Measurements from ENCODE around the gene SCN2B.
"Not testable (repeated sequence)": the region's sequence is repeated elsewhere in the genome, so short reads cannot be mapped to it uniquely, and the experiment has no call there.

The SCN2B gene

DNA sequence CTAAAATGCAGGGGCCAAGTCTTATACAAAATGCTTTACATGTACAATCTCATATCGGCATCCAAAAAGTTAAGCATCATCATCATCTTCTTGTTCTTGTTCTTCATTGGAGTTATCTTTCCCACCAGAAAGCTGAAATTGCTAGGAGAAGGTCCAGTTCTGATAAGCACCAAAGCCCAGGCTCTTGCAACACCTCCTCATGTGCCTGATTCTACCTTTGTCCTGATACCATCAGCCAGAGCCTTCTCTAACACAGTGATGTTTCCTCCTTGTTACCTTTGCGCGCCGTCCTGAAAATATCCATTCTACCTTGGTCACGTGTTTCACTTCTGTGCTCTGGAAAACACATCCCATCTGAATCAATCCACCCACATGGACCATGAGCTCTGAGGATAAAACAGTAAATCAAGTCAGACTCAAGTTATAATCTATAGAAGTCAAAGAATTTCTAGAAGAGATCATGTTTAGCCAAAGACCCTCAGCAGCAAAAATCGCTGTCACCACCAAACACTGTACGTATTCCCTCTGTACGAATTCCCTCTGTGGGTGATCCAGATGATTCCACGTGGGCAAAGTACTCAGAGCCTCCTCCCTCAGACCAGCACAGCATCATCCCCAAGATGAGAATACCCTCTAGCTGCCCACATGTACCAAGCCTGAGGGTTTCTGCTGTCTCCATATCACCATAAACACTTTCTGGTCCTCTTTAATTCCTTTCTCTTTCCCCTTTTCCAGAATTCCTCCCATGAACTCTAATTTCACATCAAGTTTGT lies 29.4 kb upstream of the SCN2B start:
- no peak for DNase-seq

DNA sequence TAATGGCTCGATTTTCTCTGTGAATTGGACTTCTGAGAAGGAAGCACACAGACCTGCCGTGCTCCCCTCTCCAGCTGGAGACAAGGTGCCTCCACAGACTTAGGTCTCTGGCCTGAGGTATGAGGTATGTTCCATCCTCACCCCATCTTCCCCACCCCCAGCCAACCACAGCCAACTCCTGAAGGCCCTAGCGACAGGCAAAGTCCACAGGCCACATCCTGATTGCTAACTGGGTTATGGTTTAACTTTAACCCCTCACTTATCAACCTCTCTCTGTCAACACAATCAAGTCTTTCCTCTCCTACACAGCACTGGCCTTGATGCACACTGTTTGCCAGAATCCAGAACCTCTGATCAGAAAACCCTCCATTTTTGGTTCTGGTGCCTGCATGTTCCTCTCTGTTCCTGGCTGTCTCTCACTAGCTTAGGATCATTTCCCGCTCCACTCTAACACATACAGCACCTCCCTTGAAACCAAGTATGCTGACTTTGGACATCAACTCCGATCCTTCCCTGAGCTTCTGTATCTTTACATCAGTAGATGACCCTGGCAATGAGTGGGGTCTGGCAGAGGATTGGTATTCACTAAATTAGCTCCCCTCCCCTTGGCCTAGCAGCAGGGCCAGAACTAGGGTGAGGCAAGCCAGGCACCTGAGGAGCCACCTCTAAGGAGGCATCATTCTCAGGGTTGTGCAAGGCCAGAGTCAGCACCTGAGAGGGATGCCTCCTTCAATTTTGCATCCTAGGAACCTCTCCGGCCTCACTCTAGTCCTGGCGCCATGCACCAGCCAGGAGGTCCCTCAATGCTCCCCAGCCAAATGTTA lies 26.4 kb upstream of the SCN2B start:
- no peak for DNase-seq

DNA sequence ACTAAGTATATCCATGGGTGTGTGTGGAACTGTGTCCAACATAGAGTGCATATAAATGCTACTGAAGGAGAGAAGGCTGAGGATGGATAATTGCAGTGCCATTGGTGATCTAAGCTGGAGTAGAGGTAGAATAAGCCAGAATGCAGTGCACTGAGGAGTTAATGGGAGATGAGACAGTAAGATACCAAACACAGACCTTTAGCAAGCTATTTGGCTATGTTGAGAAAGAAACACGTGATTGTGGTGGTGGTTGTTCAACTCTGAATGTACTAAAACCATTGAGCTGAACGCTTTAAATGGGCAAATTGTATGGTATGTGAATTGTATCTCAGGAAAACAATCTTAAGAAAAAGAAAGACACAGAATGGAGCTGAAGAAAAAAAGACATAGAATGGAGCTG lies 25.5 kb upstream of the SCN2B start:
- no peak for DNase-seq

DNA sequence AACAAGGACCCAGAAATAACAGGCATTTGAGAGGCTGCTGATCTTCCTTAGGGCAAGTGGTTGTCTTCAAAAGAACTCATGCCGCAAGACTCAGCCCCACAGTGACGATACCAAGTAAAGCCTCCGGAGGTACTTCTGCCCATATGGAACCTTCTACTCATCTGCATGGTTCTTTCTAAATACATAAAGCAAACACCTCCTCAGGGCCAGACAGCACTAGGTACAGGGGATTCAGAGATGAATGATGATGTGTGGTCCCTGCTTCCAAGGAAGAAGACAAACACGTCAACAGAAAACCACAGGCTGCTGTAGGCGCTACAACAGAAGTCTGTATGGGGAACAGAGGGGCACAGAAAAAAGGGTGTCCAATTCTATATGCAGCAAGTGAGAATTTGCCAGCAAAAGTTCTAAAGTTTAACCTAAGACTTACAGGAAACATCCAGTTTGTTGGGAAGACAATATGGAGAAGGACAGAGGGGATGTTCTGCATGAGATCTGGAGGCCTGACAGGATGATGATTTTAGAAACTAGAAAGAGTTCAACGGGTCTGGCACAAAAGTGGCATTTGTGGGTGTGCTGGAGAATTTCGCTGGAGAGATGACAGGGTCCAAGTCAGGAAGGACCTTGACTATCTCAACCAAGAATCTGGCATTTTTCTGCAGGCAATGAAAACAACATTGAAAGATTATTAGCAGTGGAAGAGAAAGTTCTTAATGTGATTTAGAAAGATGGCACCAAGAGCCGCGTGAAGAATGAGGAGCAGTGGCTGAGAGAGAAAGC lies 24.7 kb upstream of the SCN2B start:
- no peak for DNase-seq

DNA sequence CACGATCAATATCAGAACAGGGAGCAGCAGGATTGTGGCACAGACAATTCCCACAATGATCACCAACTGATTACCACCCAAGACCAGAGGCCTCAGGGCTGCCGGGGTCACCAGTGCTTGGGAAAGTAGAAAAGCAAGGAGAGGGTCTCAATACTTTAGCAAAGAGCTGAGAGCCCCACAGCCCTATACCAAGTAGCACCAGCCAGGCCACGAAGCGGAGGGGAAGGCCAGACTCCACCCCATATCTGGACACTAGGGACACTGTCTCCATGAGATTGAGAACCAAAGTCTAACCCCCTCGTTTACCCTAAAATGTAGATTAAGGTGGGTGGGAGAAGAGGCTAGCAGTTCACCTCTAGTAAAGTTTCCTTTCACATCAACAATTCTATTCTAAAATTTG lies 24.1 kb upstream of the SCN2B start:
- no peak for DNase-seq

DNA sequence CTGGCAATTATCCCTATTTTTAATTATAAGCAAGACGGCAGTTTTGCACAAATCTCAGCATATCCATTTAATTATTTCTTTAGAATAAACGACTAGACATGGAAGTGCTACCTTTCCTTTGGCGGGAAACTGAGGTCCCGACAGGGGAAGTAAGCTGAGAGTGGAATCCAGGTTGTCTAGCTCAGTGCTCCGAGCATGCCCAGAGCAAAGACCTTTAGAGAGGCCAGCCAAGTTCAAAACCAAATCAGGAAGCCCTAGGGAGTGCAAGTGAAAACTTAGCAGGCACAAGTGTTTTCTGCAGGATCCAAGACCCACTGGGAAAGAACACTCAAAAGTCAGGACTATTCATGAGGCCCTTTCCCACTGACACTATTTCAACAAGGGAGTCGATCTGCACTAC lies 22.7 kb upstream of the SCN2B start:
- DNase-seq, result no peak

DNA sequence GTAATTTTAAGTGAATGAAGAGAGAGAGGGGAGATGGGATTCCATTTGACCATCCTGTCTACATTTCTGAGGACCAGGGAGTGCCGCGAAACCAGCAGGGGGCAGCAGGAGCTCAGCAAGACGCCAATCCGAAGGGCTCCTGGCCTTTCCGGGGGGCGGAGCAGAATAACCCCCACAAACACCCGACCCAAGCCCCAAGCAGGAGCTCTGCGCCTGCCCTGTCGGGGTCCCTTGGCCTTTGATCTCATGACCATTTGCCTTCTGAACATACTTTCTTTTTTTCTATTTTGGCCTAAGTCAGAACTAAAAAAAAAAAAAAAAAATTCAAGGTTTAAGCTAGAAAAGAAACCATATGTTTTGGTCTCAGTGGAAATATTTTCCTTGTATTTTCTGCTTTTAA lies 21.9 kb upstream of the SCN2B start:
- DNase-seq, result no peak

DNA sequence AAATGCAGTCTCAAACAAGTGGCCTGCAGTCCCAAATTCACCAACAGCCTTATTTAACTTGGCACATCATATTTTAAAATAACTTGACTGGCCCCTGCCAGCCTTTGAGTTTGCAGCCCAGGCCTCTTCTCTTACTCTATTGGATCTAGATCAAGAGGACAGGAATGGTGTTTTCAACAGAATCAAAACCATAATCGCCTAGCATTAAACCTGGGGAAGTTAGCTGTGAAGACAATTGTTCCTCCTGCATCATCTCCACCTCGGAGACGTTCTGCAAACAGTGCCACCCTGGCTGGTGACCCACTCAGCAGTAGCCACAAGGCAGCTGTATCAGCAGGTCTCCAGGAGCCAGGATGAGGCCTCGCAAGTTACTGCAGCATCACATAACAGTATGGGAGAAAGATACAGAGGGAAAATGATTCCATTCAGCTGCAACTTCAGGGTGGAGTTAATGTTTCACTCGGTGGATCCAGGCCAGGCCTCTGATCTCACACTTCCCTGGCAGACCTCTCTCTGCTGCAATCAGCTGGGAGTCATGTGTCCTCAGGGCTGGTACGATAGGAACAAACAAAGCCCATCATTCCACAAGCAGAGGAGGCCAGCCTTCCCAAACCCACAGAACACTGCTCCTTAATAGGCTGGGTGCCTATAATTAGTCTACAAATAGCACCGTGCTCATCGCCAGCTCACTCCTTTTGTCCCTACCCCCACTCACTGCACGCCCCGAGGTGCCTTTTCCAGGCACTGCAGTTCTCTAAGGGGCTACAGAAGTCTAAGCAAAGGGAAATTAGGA lies 18.6 kb upstream of the SCN2B start:
- DNase-seq, result no peak

DNA sequence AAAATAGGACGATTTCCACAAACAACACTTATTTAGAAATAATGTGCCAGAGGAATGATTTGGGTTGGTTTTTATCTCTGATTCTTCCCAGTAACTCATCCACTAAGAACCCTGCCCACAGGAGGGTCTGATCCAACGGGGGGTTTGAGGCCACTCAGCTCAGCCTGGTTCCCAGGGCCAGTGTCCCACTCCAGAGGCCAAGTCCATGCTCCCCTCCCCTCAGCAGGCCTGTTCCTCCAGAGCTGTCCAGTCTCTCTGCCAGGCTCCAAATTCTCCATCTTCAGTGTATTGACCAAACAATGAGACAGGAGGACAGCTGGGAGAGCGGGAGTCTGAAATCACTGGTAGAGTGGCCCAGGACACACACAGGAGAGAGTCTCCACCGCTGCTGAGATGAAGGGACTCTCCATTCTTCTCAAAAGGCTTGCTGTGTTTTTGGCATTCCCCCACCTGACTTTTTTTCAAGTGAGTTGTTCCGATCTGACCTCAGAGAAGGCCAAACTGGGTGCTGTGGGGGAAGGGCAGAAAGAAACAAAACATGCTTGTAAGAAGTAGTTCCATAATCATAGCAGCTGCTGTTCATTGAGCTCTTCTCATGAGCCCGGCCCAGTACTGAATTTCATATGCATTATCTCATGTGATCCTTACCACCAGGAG lies 17.6 kb upstream of the SCN2B start:
- no peak for DNase-seq

DNA sequence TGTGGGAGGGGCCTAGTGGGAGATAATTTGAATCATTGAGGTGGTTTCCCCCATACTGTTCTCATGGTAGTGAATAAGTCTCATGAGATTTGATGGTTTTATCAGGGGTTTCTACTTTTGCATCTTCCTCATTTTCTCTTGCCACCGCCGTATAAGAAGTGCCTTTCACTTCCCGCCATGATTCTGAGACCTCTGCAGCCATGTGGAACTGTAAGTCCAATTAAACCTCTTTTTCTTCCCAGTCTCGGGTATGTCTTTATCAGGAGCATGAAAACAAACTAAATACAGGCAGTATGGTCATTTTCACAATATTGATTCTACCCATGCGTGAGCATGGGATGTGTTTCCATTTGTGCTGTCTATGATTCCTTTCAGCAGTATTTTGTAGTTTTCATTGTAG lies 16.4 kb upstream of the SCN2B start:
- not testable (repeated sequence) for DNase-seq

DNA sequence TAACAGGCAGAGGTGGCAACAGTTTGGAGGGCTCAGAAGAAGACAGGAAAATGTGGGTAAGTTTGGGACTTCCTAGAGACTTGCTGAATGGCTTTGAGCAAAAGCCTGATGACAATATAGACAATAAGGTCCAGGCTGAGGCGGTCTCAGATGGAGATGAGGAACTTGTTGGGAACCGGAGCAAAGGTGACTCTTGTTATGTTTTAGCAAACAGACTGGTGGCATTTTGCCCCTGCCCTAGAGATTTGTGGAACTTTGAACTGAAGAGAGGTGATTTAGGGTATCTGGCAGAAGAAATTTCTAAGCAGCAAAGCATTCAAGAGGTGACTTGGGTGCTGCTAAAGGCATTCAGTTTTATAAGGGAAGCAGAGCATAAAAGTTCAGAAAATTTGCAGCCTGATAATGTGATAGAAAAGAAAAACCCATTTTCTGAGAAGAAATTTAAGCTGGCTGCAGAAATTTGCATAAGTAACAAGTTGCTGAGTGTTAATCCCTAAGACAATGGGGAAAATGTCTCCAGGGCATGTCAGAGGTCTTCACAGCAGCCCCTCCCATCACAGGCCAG lies 14.6 kb upstream of the SCN2B start:
- DNase-seq, result not testable (repeated sequence)

DNA sequence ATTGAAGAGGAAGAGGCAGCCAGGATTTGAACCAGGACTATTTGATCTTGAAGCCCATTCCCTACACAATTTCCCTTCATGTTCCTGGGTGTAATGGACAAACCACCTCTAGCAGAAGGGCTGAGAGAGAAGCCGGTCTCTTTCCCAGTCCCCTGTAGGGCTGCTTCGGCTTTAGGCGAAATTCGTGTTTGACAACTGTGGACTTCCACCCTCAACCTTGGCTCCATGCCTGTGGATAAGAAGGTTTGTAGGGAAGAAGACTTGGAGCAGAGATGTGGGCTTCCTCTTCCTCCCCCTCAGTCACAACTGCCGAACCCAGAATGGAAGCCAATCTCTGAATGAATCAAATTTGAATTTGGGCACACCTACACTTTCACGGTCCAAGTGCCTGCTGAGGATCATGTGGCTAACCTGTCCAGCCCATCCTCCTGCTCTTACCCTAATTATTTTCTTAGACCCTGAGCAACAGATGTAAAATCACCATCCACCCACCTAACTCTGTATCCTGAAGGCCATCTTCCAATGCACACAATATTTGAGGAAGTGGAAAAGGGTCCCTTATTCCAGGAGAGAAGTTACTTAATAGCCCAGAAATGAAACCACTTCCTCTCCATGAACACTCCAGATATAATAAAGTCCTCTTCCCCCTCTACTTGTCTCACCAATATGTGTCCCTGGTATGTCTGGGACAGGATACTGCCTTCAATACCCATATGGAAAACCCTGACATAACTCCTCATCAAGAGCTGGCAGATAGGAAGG lies 10.1 kb upstream of the SCN2B start:
- DNase-seq, result no peak

DNA sequence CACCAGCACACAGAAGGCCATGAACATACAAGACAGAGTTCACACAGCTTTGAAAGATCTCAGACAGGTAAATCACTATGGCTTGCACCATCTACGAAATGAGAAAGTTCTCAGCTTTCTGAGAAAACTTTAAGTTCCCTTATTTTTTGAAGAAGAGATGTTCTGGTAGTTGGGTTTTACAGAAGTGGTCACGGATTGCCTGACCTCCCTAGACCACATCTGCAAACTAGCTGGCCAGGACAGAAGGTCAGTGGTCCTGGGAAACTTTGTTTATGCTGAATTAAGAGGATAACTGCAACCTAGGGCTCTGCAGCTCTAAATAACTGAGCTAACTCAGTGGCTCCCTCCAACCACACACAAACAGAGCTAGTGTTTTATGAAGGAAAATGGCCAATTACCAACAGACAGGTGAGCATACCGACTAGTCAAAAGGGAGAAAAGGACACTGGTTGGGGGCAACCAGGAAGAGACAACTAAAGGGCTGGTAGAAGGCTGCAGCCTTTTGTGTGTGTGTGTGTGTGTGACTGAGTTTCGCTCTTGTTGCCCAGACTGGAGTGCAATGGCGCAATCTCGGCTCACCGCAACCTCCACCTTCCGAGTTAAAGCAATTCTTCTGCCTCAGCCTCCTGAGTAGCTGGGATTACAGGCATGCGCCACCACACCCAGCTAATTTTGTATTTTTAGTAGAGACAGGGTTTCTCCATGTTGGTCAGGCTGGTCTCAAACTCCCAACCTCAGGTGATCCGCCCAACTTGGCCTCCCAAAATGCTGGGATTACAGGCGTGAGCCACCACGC lies 8.5 kb upstream of the SCN2B start:
- no peak for DNase-seq

DNA sequence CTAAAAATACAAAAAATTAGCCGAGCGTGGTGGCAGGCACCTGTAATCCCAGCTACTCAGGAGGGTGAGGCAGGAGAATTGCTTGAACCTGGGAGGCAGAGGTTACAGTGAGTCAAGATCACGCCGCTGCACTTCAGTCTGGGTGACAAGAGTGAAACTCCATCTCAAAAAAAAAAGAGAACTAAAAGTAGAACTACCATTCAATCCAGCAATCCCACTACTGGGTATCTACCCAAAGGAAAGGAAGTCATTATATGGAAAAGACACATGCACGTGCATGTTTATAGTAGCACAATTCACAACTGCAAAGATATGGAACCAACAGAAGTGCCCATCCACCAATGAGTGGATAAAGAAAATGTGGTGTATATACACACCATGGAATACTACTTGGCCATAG lies 7.3 kb upstream of the SCN2B start:
- DNase-seq, result not testable (repeated sequence)

DNA sequence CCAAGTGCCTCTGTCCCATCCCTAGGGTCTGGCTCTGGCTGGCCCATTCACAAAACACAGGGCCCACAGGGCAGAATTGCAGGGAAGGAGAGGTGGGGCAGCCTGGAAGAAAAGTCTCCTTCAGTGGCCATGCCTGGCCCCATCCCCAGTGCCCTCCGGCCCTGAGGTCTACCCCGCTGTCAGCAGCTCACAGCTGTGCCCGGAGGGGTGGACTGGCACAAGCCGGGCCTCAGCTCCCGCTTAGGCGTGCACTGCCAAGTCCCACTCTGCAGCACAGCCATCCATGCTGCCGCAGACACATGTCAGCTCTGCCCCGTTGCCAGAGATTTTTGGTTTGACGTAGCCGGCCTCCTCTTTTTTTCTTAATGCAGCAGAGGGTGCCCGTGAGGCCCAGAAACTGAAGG lies 3.9 kb upstream of the SCN2B start:
- no peak for DNase-seq

DNA sequence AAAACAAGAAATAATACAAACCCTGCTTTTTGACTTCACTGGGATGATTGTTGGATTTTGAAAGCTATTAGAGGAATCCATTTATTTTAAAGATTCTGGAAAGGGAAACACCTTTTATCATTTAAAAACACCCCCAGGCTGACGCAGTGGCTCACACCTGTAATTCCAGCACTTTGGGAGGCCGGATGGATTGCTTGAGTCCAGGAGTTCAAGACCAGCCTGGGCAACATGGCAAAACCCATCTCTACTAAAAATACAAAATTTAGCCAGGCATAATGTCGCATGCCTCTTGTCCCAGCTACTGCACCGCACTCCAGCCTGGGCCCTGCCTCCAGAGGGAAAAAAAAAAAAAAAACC lies 317 bp upstream of the SCN2B start:
- no peak for DNase-seq

DNA sequence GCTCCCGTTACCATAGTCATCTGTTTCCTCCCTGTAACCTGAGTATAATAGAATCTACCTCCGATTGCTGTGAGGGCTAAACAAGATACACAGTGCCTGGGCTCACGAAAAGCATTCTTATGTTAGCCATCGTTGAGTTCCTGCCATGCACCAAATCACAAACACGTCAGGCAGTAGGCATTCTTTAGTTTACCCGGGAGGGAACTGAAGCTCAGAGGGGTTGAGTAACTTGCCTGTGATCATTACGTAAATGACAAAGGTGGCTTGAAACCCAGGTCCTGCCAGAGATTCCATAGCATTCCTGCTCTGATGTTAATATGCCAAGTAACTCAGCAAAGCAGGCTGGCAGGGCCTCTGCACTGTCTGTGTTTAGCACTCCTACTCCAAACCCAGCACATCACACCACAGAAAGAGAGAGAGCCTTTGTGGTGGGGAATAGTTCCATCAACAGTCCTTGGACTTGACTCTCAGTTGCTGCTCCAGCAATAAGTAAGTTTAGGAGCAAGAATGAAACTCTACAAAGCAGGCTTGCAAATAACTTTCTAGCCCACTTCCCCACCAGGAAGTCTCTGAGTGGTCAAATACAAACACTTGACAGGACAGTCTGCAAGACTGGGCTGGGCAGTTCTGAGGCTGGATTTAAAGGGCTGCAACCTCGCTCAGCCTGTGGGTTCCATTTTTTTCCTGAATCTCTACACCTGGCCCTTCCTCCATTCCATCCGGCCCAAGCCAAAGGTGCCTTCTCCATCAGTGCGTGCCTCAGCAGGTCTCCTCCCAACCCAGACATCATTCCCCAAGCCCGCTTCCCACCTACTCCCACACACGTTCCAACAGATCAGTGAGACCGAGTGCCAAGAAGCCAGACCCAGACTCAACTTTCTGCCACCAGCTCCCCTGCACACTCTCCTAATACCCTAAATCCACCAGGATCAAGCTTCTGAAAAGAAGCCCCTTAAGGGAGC lies 1.1 kb downstream of the SCN2B start:
- no peak for DNase-seq

DNA sequence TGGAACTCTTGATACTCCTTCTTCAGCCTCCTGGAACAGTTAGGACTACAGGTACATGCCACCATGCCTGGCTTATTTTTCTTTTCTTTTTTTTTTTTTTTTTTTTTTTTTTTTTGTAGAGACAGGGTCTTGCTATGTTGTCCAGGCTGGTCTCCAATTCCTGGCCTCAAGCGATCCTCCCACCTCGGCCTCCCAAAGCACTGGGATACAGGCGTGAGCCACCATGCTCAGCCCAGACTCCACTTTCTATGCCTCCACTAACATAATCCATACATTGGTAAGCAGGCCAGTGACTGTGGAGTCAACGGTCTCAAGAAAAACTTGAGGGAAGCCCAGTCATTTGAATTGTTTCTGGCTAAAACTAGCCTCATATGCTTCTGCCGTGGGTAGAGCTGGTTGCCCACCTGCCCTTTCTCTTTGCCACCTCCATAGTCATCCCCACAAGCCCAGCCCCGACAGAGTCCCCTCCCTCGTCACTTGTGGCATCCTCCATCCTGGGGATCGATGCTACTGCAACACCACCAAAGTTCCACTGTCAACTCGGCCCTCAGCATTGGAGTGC lies 2.4 kb downstream of the SCN2B start:
- no peak for DNase-seq

DNA sequence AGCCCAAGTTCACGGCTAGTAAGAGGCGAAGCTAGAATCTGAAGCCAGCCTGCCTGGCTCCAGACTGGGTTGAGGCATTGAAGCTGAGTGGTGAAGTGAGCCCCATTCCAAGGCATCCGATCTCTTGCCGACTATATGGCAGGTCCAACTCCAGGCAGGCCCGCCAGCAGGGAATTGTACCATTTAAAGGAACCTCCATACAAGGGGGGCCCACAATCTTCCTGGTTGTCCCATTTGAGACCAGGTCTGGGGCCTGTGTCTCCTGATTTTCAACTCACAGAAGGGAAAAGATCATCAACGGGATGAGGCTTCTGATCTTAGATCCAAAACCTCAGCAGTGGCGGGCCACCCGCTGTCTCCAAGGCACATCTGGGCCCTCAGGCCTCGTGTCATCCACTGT lies 4.1 kb downstream of the SCN2B start:
- DNase-seq, result no peak
